ENCODE data around the gene NUDT12. TPM values are rescaled to one million over a fixed set of nuclear protein-coding genes. Genes with fewer than 3 reads are reported as not detected.

Gene NUDT12
- total RNA-seq, 4 donors from 2014 or later: 3.5 to 14.3 (median 5.8) TPM

GRCh38 chr5:103590221-103590620 lies 27.6 kb upstream of the NUDT12 start:
- DNase-seq (ENCODE audit: low spot score) (no peak), ATAC-seq (ENCODE audit: low FRiP score) (no peak)
- no peak for TF ChIP-seq CTCF (IDR thresholded peaks at IDR 0.05)

DNA sequence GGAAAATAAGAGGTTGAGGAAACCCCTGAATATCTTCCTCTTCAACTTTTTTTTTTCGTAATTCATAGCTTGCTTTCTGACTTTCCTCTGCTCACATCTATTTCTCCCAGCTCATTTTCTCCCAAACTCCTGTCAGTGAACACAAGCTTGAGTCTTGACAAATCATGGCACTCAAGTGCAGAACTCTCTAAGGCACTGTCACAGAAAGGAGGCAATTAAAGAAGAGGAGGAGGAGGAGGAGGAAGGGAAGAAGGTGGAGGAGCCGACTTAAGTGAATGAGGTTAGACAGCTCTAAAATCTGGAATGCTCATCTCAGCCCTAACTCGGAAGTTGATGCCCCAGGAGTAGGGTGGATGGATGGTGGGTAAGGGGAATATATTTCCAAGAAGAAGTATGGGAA lies 27.2 kb upstream of the NUDT12 start:
- TF ChIP-seq CTCF (IDR thresholded peaks at IDR 0.05): no peak
- ATAC-seq (ENCODE audit: low FRiP score) (peak; percentile 14), DNase-seq (ENCODE audit: low spot score) (no peak)

GRCh38 chr5:103589357-103589756 lies 26.8 kb upstream of the NUDT12 start:
- DNase-seq (ENCODE audit: low spot score): no peak
- no peak for TF ChIP-seq CTCF (IDR thresholded peaks at IDR 0.05)
- peak; percentile 48 for ATAC-seq (ENCODE audit: low FRiP score)

DNA sequence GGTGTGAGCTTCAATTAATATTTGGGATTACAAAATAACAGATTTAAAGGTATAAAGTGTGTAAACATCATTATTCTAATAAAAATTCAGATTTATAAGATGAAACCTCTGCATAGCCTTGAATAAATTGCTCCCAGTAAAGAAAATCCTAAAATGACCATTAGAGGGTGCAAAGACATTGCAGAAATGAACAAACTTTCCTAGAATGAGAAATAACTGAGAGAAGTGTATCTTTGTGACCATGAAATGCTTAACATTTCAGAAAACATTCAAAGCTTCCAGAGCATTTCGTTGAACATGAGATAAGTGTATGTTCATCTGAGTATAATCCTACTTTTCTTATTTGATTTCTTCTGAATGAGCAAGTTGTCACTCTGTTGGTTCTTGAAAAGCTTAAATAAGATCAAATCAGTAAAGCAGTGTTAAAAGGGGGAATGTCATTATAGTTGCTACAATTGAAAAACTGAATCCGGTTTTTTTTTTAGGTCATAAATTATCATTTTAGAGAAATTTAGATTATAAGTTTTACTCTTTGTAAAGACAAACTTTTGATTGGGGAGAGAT lies 24.7 kb upstream of the NUDT12 start:
- TF ChIP-seq CTCF (IDR thresholded peaks at IDR 0.05): no peak
- DNase-seq (ENCODE audit: low spot score): no peak
- no peak for ATAC-seq (ENCODE audit: low FRiP score)

GRCh38 chr5:103582364-103582763 lies 19.8 kb upstream of the NUDT12 start:
- no peak for TF ChIP-seq CTCF (IDR thresholded peaks at IDR 0.05)
- no peak for DNase-seq (ENCODE audit: low spot score)
- no peak for ATAC-seq (ENCODE audit: low FRiP score)

DNA sequence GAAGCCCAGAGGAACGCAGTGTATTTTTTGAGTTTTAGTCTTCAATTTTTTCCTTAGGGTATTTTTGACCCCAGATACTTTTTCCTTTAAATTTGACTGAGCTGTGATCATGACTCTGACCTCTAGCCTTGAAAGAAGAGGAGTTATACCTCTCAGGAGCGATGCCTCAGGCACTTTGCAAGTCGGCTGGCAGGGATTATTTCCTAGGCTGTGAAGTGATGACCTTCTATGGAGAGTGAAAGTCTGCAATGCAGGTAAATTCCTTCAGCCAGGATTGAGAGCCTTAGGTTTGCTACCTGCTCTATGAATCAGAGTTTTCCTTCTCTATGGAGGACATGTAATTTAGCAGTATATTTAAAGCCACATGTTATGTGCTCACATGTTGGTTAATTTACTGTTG lies 10.8 kb upstream of the NUDT12 start:
- no peak for TF ChIP-seq CTCF (IDR thresholded peaks at IDR 0.05)
- DNase-seq (ENCODE audit: low spot score): no peak
- no peak for ATAC-seq (ENCODE audit: low FRiP score)

GRCh38 chr5:103572454-103572853 lies 9.9 kb upstream of the NUDT12 start:
- TF ChIP-seq CTCF (IDR thresholded peaks at IDR 0.05): no peak
- DNase-seq (ENCODE audit: low spot score) (no peak), ATAC-seq (ENCODE audit: low FRiP score) (no peak)
